Pons (tissue), 1 donor: ENCODE results near the gene OGFR.
"Not testable (repeated sequence)": the region's sequence is repeated elsewhere in the genome, so short reads cannot be mapped to it uniquely, and the experiment has no call there.

Experiments
- DNase-seq: peaks from one replicate; pipeline ENCODE4 v3.0.0-alpha.2; 2016; ENCODE audit warnings: low spot score

The OGFR gene

DNA sequence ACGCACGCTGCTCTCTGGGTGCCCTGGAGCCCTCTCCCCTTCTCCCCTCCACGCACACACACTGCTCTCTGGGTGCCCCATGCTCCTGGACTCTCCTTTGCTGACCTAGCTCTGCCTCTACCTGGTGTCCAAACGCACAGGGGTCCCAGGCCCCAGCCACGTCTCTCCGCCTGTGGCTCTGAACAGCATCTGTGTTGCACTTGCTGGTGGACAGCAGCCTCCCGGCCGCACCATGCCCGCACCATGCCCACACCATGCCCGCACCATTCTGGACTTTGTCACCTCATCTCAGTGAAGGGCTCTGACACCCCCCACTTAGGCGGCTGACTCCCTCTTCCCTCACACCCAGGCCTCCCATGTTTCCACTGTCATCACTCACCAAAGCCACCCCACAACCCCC, 35.2 kb downstream of the OGFR start:
- DNase-seq = no peak

DNA sequence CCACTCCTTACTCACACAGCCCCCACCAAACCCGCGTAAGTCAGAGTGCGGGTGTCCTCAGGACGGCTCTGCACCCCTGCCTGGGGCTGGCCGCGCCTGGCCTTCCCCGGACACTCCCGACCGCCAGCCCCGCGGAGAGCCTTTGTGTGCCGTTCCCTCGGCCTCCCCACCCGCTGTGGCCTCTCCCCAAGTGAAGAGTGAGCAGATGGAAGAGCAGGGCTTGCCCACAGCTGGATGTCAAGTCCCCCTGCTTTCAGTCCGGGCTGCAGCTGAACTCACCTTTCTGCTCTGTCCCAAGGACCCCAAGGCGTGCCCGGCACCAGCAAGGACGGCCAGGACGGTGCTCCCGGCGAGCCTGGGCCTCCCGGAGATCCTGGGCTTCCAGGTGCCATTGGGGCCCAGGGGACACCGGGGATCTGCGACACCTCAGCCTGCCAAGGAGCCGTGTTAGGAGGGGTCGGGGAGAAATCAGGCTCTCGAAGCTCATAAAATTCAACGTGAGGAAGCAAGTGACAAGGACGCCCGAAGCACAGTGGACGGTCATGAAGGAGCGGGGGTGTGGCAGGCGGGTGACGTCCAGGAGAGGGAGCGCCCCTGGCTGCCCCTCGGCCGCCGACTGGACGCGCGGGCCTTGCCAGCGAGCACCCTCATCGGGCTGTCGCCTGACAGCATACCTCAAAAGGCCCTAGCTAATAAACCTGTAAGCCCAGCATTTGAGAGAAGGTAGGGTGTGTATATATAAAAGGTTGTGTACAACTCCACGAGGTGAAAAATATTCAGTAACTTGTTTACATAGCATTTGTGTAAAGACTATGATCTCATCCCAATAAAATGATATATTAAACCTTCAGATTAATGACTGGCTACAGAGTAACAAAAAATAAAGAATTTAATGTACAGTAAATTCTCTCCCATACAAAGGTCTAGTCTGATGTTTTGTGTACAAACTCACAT, 35.9 kb downstream of the OGFR start:
- no peak for DNase-seq

DNA sequence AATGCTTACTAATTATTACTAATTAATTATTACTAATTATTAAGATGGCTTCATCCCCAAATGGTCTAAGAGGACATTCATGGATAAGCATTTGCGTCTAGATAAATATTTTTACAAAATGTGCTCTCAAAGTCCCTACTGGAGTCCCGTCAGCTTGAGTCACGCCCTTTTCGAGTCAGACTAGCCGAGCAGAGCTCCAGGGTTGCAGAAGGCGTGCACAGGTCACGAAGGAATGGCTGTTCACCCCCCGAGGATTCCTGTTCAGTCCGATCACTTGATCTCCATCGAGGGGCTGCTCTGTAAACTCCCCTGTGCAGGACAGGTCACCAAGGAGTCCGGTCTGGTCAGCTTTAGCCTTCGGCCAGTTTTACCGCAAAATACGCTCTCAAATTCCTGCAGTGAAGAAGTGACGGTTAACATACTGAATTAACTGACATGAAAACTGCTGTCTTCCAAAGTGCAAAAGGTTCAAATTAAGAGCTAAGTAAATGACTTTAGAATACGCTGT, 37.1 kb downstream of the OGFR start:
- no peak for DNase-seq

DNA sequence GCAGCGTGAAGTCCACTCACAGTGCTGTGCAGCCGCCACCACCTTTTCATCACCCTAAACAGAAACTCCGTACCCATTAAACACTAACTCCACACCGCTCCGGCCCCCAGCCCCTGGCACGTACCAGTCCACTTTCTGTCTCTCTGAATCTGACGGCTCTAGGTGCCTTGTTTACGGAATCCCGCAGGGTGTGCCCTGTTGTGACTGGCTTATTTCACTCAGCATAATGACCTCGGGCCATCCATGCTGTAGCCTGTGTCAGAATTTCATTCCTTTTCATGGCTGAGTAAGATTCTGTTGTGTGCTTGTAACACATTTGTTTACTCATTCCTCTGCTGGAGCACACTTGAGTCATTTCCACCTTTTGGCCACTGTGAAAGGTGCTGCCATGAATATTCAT, 39.0 kb downstream of the OGFR start:
- no peak for DNase-seq

DNA sequence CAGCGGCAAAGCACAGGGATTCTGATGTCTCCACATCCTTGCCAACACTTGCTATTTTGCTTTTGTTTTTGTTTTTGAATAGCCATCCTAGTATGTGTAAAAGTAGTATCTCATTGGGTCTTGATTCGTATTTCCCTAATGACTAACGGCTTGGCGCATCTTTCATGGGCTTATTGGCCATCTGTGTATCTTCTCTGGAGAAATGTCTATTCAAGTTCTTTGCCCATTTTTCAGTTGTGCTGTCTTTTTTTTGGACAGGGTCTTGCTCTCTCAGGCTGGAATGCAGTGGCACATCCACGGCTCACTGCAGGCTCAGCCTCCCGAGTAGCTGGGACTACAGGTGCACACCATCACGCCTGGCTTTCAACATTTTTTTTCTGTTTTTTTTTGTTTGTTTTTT, 39.5 kb downstream of the OGFR start:
- DNase-seq = no peak

DNA sequence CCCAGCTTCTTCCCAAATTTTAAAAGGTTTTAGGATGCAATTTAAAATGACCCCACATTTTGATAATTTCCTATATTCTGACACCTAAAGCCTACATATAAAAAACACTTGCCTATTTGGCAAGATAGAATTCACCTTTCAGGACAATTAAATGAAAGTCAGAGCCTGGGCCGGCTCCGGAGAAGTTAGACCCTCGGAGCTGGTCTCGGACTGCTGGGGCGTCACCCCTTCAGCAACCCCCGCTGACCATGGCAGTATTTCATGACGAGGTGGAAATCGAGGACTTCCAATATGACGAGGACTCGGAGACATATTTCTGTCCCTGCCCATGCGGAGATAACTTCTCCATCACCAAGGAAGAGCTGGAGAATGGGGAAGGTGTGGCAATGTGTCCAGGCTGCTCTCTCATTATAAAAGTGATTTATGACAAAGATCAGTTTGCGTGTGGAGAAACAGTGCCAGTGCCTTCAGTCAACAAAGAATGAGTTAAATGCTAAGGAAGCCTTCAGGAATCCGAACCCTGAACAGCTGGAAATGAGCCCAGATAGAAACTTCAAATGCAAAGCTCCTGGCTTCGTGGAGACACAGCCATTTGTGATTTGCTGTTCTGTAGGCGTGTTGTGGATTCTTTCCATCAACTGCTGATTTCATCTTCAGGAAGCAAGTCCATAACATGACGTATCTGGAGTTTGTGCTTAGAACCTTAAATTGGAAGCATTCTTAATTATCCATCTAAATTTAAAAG, 41.0 kb downstream of the OGFR start:
- DNase-seq = no peak

DNA sequence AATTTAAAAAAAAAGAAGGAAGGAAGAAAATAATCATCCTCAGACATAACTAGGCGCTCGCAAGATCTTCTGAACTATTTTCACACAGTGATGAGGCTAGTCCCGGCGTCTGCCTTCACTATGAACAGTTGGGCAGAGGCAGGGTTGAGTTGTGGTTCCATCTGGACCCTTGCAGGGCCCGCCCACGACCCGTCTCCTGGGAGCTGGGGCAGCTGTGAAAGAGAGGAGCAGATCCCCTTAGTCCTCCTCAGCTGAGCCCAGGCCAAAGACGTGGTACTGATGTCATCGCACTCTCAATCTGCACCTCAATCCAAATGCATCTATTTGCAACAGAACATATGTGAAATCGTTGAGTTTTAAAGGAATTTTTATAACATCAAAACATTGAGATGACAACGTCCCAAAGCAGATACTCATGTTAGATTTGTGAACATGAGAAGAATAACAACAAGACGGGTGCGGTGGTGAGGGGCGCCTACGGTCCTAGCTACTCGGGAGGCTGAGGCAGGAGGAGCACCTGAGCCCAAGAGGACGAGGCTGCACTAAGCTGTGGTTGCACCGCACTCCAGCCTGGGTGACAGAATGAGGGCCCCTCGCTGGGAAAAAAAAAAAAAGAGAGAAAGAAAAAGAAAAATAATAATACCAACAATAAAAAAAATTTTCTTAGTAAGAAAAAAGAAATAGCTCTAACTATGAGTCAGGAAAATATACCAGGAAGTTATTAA, 41.7 kb downstream of the OGFR start:
- no peak for DNase-seq

DNA sequence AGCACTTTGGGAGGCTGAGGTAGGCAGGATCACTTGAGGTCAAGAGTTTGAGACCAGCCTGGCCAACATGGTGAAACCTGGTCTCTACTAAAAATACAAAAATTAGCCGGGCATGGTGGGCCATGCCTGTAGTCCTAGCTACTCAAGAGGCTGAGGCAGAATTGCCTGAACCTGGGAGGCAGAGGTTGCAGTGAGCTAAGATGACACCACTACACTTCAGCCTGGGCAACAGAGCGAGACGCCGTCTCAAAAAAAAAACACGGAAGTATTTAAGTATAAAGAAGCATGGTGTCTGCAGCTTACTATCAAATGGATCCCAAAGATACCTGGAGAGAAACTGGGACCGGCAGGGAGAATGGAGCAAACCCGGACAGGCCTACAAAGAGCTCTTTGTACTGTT, 44.3 kb downstream of the OGFR start:
- not testable (repeated sequence) for DNase-seq

DNA sequence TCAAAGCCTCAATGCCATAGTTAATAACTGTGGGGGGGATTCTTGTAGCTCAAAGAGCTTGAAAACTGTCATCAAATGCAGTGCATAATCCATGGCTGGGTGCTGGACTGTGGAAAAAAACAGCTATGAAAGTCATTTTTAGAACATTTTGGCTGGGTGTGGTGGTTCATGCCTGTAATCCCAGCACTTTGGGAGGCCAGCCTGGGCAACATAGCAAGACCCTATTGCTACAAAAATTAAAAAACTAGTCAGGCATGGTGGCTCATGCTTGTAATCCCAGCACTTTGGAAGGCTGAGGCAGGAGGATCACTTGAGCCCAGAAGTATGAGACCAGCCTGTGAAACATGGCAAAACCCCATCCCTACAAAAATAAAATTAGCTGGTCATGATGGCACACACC, 44.8 kb downstream of the OGFR start:
- DNase-seq = no peak

DNA sequence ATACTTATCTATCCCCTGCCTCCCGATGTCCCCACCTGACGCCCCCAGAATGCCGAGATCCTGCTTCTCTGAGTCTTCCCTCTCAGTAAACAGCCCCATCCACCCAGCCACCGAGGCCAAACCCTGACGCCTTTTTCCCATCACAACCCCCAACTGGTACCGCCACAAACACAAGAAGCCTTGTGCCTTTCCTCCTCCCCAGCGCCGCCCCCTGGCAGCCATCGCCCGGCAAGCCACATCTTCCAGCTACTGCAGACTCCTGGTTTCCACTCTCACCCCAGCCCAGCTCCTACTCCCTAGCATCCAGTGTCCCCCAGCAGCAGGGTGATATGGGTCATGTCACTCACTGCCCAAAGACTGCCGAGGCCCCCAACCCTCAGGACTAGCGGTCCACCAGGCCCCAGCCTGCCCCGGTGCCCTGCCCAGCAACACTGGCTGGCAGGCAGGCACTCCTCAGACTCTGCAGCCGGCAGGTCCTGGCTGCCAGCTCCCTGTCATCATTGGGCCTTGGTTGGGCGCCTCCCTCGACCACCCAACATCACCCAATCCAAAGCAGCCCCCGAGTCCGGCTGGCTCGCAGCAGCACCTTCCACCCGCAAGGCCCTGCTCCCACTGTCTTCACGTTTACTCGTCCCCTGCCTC, 45.8 kb downstream of the OGFR start:
- DNase-seq = peak; percentile 86

DNA sequence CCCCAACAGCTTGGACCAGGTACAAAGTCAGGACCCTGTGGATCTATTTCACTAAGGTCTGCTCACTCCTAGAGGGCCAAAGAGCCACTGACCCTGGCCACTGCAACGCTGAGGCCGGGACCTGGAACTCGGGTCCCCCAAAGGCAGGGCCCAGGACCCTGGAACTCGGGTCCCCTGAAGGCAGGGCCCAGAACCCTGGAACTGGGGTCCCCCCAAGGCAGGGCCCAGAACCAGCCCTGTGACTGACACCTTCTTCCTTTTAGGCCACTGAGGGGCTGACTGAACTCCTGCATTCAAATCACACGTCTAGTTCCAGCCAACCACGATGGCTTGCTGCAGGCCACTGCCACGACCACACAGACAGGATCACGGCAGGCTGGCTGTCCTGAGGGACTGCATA, 47.6 kb downstream of the OGFR start:
- DNase-seq = no peak

DNA sequence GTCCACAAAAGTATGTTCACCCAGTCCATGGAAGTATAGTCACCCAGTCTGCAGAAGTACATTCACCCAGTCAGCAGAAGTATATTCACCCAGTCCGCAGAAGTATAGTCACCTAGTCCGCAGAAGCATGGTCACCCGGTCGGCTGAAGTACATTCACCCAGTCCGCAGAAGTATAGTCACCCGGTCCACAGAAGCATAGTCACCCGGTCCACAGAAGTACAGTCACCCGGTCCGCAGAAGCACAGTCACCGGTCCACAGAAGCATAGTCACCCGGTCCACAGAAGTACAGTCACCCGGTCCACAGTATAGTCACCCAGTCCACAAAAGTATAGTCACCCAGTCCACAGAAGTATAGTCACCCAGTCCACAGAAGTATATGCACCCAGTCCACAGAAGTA, 48.2 kb downstream of the OGFR start:
- no peak for DNase-seq

DNA sequence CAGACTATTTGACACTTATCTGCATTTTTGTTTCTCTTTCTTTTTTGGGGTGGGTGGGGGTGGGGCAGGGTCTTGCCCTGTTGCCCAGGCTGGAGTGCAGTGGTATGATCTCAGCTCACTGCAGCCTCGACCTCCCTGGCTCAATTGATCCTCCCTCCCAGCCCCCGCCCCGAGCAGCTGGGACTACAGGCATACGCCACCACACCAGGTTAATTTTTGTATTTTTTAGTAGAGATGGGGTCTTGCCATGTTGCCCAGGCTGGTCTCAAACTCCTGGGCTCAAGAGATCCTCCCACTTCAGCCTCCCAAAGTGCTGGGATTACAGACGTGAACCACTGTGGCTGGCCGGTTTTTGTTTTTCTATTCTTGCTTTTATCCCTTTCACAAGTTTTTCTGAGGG, 48.7 kb downstream of the OGFR start:
- DNase-seq = not testable (repeated sequence)

DNA sequence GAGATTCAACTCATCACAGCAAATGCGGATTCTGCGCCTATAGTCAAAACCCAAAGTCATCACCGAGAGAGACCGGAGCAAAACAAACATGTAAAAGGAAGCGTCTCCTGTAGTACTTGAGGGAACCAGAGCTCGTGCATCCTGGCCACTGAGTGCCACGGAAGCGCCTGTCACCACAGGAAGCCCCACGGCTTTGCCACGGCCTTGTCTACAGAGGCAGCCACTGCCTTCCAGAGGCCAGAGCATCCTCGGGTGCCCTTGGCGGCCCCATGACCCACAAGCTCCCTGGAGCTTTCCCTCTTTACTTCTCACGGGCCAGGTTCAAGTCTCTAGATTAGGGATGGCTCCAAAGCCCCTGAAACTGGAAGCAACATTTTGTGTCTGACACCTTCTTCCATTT, 49.5 kb downstream of the OGFR start:
- DNase-seq = no peak

DNA sequence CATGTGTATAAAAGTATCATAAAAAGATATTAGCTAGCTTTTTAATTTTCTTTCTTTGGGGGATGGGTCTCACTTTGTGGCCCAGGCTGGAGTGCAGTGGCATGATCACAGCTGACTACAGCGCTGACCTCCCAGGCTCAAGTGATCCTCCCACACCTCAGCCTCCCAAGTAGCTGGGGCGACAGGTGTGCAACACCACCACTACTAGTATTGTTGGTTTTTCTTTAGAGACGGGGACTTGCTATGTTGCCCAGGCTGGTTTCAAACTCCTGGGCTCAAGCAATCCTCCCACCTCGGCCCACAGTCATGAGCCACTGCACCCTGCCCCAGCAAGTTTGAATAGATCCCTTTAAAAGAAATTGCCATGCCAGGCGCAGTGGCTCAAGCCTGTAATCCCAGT, 50.5 kb downstream of the OGFR start:
- DNase-seq = no peak

DNA sequence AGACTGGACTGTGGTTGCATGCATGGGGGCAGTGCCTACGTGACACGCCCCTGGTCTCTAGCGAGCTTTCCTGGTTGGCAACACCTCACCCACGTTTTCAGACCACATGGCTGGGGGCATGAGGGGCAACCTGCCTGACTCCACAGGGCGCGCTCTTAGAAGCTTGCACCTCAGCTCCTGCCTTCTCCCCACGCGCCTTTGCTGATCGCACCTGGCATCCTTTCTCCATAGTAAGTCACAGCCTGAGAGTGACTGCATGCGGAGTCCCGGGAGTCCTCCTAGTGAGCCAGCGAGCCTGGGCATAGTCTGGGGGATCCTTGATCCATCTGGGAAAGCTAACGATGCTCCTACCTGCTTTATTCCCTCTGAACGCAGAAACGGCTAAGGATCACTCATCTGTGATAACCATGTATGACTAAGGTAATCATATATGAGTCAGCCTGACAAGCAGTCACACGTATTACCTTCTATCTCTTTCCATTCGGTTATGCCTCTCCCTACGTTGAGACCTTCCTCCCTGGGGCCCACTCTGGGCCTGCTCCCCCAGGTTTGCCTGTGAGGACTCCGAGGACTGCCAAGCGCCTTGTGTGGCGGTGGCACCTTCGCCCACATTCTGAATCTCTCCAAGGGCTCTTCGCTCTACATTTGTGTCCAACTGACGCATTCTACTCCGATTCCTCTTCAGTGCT, 52.4 kb downstream of the OGFR start:
- DNase-seq = no peak

DNA sequence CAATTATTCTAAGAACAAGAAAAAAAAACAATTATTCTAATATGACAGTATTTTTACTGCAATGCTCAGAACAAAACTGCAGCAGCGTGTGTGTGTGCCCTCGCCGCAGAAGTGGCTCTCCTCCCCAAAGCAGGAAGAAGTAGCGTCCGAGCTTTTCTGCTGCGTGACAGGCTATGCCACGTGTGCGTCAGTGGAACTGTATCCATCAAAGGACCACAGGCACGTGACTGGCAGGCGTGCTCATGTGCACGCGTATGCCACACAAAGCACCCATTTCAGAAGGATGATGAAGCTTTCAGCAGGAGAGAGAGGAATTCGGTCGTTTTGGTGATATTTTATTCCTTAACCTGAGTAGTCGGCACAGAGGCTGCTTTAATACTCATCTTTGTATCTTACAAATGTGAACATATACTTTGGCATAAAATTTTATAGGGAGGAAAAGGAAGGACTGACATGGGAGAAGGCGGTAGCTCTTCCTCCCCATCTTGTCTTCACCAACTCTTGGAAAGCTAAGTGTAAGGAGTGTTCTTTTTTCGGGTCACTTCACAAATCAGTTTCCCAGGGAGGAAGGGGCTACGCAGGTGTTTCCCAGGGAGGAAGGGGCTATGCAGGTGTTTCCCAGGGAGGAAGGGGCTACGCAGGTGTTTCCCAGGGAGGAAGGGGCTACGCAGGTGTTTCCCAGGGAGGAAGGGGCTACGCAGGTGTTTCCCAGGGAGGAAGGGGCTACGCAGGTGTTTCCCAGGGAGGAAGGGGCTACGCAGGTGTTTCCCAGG, 53.6 kb downstream of the OGFR start:
- peak; percentile 54 for DNase-seq

DNA sequence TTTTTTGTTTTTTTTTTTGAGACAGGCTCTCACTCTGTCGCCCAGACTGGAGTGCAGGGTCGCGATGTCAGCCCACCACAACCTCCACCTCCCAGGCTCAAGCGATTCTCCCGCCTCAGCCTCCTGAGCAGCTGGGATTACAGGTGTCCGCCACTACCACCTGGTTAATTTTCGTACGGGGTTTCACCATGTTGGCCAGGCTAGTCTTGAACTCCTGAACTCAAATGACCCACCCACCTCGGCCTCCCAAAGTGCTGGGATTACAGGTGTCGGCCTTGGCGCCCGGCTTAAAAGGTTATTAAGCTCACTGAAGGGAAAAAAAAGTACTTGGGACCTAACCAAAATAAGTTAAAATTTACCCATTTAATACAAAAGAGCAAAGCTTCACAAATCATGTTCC, 55.1 kb downstream of the OGFR start:
- DNase-seq = no peak

DNA sequence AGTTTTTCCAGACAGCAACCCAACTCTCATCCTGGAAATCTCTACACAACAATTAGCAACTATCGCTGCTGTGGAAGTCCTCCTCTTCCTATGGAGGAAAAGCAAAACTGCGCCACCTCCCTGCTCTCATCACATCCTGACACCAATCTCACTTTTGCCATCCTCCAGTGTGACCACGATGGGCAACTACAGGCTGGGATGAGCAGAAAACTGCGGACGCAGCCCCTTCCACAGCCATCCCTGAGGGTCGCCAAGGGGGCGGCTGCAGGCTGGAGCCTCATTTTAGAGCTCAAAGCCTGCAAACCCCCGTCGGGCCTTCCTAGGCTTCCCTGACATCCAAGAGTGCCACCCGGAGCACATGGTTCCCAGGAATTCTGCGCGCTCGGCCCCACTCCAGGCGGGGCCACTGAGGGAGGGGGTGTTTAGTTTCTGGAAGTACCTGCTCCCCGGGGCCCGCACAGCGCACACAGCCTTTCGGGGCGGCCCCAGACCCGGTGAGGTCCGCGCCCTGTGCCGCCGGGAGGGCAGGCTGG, 55.8 kb downstream of the OGFR start:
- peak; percentile 80 for DNase-seq
